OCI-LY3 (cell line): ENCODE results near the gene CRPPA.

Experiments
- EZH2phosphoT487 ChIP-seq: fragments of 200-600 bp; shearing (Covaris generic); IDR thresholded peaks from 2 replicates; pipeline ENCODE4 v1.6.1; 2018; ENCODE audit warnings: antibody characterized with exemption, mixed run types, low read depth
- TF ChIP-seq, protein P1 (sequence below): fragments of 200-600, 300-600 bp; sonication (generic); IDR thresholded peaks from 2 replicates; pipeline ENCODE4 v1.5.1; 2014; ENCODE audit warnings: antibody characterized with exemption, low read length, low read depth

DNA sequence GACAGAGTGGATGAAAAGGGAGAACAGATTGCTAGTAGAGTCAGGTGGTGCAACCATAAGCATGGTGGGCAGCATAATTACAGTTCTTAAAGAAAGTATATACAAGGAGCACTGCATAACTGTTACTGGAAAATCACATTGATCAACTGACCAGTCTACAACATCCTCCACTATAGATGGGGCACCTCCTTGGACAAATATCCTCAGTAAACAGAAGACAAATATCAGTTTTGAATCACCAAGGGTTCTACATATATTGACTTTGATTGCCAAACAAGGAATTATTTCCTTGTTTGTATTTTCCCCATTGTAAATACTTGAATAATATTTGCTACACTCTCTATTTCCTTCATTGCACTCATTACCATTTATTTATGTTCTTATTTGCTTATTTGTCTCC lies 17.6 kb upstream of the CRPPA start:
- TF ChIP-seq, protein P1, sequence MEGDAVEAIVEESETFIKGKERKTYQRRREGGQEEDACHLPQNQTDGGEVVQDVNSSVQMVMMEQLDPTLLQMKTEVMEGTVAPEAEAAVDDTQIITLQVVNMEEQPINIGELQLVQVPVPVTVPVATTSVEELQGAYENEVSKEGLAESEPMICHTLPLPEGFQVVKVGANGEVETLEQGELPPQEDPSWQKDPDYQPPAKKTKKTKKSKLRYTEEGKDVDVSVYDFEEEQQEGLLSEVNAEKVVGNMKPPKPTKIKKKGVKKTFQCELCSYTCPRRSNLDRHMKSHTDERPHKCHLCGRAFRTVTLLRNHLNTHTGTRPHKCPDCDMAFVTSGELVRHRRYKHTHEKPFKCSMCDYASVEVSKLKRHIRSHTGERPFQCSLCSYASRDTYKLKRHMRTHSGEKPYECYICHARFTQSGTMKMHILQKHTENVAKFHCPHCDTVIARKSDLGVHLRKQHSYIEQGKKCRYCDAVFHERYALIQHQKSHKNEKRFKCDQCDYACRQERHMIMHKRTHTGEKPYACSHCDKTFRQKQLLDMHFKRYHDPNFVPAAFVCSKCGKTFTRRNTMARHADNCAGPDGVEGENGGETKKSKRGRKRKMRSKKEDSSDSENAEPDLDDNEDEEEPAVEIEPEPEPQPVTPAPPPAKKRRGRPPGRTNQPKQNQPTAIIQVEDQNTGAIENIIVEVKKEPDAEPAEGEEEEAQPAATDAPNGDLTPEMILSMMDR = no peak
- TF ChIP-seq EZH2phosphoT487 = no peak
